ENCODE measurements around the gene SNRK.

SNRK gene

GRCh38 chr3:43309372-43310305, 23.3 kb downstream of the SNRK start:
- DNase-seq (ENCODE audit: low read depth), result no peak

- no peak for DNase-seq (ENCODE audit: low read depth)
These were observed 30.6 kb downstream of the SNRK start for GRCh38 chr3:43316783-43317460.

GRCh38 chr3:43317461-43318316, 31.3 kb downstream of the SNRK start:
- DNase-seq (ENCODE audit: low read depth), result peak; percentile 84

- DNase-seq (ENCODE audit: low read depth), result peak; percentile 64
These were observed 33.0 kb downstream of the SNRK start for GRCh38 chr3:43319376-43319775.

GRCh38 chr3:43319794-43320193, 33.5 kb downstream of the SNRK start:
- peak; percentile 77 for DNase-seq (ENCODE audit: low read depth)

- DNase-seq (ENCODE audit: low read depth), result no peak
These were observed 33.9 kb downstream of the SNRK start for GRCh38 chr3:43320288-43320687.

- DNase-seq (ENCODE audit: low read depth), result no peak
These were observed 37.2 kb downstream of the SNRK start for GRCh38 chr3:43323541-43323940.

- DNase-seq (ENCODE audit: low read depth), result peak; percentile 27
These were observed 40.7 kb downstream of the SNRK start for GRCh38 chr3:43326891-43327581.

- no peak for DNase-seq (ENCODE audit: low read depth)
These were observed 41.2 kb downstream of the SNRK start for GRCh38 chr3:43327582-43327979.

- no peak for DNase-seq (ENCODE audit: low read depth)
These were observed 42.3 kb downstream of the SNRK start for GRCh38 chr3:43328653-43329052.

- peak; percentile 16 for DNase-seq (ENCODE audit: low read depth)
These were observed 44.6 kb downstream of the SNRK start for GRCh38 chr3:43330981-43331380.

GRCh38 chr3:43331381-43331780, 45.0 kb downstream of the SNRK start:
- no peak for DNase-seq (ENCODE audit: low read depth)

- no peak for DNase-seq (ENCODE audit: low read depth)
These were observed 48.6 kb downstream of the SNRK start for GRCh38 chr3:43334976-43335375.

GRCh38 chr3:43335799-43336198, 49.5 kb downstream of the SNRK start:
- DNase-seq (ENCODE audit: low read depth), result no peak

- DNase-seq (ENCODE audit: low read depth), result no peak
These were observed 52.0 kb downstream of the SNRK start for GRCh38 chr3:43338295-43338694.

- DNase-seq (ENCODE audit: low read depth), result no peak
These were observed 54.1 kb downstream of the SNRK start for GRCh38 chr3:43340403-43340802.

- DNase-seq (ENCODE audit: low read depth), result no peak
These were observed 55.4 kb downstream of the SNRK start for GRCh38 chr3:43341788-43342187.

GRCh38 chr3:43343185-43343584, 56.8 kb downstream of the SNRK start:
- DNase-seq (ENCODE audit: low read depth), result no peak

GRCh38 chr3:43343815-43344214, 57.5 kb downstream of the SNRK start:
- no peak for DNase-seq (ENCODE audit: low read depth)

- DNase-seq (ENCODE audit: low read depth), result no peak
These were observed 58.2 kb downstream of the SNRK start for GRCh38 chr3:43344520-43344919.

- no peak for DNase-seq (ENCODE audit: low read depth)
These were observed 58.9 kb downstream of the SNRK start for GRCh38 chr3:43345246-43345645.

- DNase-seq (ENCODE audit: low read depth), result no peak
These were observed 59.5 kb downstream of the SNRK start for GRCh38 chr3:43345877-43346276.
